ENCODE measurements around the gene ATOH8.

GRCh38 chr2:85767803-85768665, 14.2 kb downstream of the ATOH8 start:
- TF ChIP-seq CTCF (IDR thresholded peaks at IDR 0.05) (no peak), POLR2A (IDR thresholded peaks at IDR 0.05) (no peak)

Data from heart left ventricle (tissue), 13 donors.